ENCODE measurements around the gene MYO9A. TPM values are rescaled to one million over a fixed set of nuclear protein-coding genes. Genes with fewer than 3 reads are reported as not detected.

The MYO9A gene
- total RNA-seq, 1 donor from 2014 or later, result 111 TPM

DNA sequence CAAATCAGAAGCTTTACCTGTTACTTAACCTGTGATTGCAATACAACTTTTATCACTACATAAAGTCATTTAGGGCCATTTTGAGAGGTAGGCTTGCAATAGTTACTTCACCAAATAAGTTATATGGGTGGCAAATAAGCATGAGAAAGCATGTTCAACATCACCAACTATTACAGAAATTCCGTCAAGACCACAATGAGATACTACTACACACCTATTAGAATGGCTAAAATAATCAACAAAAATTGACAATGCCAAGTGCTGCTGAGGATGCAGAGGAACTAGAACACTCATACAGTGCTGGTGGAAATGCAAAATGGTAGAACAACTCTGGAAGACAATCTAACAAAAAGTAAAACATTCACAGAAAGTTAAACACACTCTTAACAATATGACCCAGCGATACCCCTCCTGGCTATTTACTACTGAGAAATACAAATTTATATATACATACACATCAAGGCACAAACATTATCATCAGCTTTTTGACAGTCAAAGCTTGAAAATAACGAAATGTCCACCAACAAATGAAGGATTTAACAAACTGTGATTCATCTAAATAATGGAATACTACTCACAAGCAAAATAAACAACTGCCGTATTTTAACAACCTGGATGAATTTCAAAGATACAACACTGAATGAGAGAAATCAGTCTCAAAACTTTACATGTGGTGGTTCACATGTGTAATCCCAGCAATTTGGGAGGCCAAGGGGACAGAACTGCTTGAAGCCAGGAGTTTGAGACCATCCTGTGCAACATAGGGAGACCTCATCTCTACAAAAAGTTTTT lies 82.9 kb downstream of the MYO9A start:
- peaks cover 2% of the 10 kb centered on the region for H3K4me1 Mint-ChIP-seq (ENCODE audit: low read depth, unreplicated experiment)
- H3K27ac Mint-ChIP-seq (ENCODE audit: unreplicated experiment), result no peak overlapping the region
- no peak overlapping the region for H3K4me3 Mint-ChIP-seq (ENCODE audit: unreplicated experiment)
- TF ChIP-seq, protein P1, sequence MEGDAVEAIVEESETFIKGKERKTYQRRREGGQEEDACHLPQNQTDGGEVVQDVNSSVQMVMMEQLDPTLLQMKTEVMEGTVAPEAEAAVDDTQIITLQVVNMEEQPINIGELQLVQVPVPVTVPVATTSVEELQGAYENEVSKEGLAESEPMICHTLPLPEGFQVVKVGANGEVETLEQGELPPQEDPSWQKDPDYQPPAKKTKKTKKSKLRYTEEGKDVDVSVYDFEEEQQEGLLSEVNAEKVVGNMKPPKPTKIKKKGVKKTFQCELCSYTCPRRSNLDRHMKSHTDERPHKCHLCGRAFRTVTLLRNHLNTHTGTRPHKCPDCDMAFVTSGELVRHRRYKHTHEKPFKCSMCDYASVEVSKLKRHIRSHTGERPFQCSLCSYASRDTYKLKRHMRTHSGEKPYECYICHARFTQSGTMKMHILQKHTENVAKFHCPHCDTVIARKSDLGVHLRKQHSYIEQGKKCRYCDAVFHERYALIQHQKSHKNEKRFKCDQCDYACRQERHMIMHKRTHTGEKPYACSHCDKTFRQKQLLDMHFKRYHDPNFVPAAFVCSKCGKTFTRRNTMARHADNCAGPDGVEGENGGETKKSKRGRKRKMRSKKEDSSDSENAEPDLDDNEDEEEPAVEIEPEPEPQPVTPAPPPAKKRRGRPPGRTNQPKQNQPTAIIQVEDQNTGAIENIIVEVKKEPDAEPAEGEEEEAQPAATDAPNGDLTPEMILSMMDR (IDR thresholded peaks at IDR 0.05; ENCODE audit: partially characterized antibody, unreplicated experiment), result no peak
- no peaks in the 10 kb centered on the region for H3K36me3 Mint-ChIP-seq (ENCODE audit: unreplicated experiment)
- peaks cover 6% of the 10 kb centered on the region for H3K9me3 Mint-ChIP-seq (ENCODE audit: unreplicated experiment)
- DNase-seq, result no peak
- H3K27me3 Mint-ChIP-seq (ENCODE audit: unreplicated experiment), result no peaks in the 10 kb centered on the region

DNA sequence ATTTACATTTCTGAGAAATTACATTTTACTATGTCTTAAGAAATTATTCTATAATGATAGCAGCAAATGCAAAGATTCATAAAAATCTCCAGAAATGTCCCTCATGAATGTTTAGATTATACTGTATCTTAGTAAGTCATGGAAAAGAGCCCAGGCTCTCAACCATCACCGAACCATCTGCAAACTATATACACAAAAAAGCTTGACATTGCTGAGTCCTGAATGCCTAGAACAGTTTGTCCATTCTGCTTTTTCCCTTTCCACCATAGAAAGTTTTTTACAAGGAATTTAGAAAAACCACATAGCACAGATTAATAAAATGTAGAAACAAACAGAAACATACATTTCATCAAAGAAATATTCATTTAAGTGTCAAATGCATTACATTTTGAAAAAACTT lies 83.6 kb downstream of the MYO9A start:
- Mint-ChIP-seq H3K36me3 (ENCODE audit: unreplicated experiment) (no peaks in the 10 kb centered on the region), H3K27ac (ENCODE audit: unreplicated experiment) (no peak overlapping the region), H3K9me3 (ENCODE audit: unreplicated experiment) (peaks cover 6% of the 10 kb centered on the region), H3K4me1 (ENCODE audit: low read depth, unreplicated experiment) (peaks cover 2% of the 10 kb centered on the region), H3K4me3 (ENCODE audit: unreplicated experiment) (no peak overlapping the region), H3K27me3 (ENCODE audit: unreplicated experiment) (no peaks in the 10 kb centered on the region)
- DNase-seq, result no peak
- TF ChIP-seq, protein P1 (IDR thresholded peaks at IDR 0.05; ENCODE audit: partially characterized antibody, unreplicated experiment), result no peak

DNA sequence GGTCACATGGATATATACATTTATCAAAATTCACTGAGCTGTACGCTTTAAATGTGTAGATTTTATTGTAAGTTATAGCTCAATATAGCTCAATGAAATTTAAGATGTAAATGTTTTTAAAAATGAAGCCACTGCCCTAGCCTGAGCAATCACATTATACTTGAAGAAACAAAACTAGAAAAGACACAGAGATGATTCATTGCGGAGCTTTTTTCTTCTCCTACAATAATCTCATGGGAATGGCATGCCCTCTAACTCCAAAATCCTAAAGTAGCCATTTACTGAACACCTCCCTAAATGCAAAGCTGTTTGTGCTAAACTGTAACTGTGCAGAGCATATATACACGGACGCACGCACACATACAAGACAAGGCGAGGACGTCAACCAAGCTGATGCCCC lies 84.2 kb downstream of the MYO9A start:
- TF ChIP-seq, protein P1 (IDR thresholded peaks at IDR 0.05; ENCODE audit: partially characterized antibody, unreplicated experiment), result no peak
- Mint-ChIP-seq H3K4me1 (ENCODE audit: low read depth, unreplicated experiment) (peaks cover 2% of the 10 kb centered on the region), H3K36me3 (ENCODE audit: unreplicated experiment) (no peaks in the 10 kb centered on the region), H3K27ac (ENCODE audit: unreplicated experiment) (no peak overlapping the region), H3K9me3 (ENCODE audit: unreplicated experiment) (peaks cover 6% of the 10 kb centered on the region), H3K27me3 (ENCODE audit: unreplicated experiment) (no peaks in the 10 kb centered on the region), H3K4me3 (ENCODE audit: unreplicated experiment) (no peak overlapping the region)
- DNase-seq, result no peak

DNA sequence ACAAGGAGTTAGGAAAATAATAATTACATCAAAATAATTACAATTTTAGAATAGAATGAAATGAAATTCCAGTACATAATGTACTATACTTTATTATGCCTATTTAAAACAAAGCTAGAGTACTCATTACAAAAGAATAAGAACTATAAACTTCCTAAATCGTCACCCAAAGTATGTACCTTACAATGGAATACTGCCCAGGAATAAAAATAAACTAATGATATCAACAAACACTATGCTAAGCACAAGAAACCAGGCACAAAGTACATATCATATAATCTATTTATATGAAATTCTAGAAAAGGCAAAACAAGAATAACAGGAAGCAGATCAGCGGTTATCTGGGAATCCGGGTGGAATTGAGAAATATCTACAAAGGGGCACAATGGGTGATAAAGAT lies 84.7 kb downstream of the MYO9A start:
- H3K36me3 Mint-ChIP-seq (ENCODE audit: unreplicated experiment), result no peaks in the 10 kb centered on the region
- no peaks in the 10 kb centered on the region for H3K27me3 Mint-ChIP-seq (ENCODE audit: unreplicated experiment)
- peaks cover 2% of the 10 kb centered on the region for H3K4me1 Mint-ChIP-seq (ENCODE audit: low read depth, unreplicated experiment)
- H3K4me3 Mint-ChIP-seq (ENCODE audit: unreplicated experiment), result no peak overlapping the region
- TF ChIP-seq, protein P1 (IDR thresholded peaks at IDR 0.05; ENCODE audit: partially characterized antibody, unreplicated experiment), result no peak
- peaks cover 4% of the 10 kb centered on the region for H3K9me3 Mint-ChIP-seq (ENCODE audit: unreplicated experiment)
- no peak overlapping the region for H3K27ac Mint-ChIP-seq (ENCODE audit: unreplicated experiment)
- no peak for DNase-seq

DNA sequence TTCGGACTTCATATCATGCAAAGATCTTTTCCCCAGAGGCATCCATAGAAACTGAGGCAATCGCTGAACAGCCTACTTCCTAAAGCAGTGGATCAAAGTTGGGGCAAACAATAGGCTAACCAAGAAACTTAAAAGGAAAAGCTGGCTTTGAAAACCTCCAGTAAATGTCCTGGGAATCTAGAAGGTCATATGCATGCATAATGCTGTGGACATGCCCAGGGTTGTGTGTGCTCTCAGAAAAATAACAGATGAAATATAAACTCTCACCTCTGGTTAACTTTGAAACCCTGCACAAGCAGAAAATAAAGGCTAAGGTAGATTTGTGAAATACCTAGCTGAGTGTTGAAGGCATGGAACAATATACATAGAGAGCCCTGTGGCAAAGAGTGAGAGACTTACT lies 96.3 kb downstream of the MYO9A start:
- H3K9me3 Mint-ChIP-seq (ENCODE audit: unreplicated experiment), result peaks cover 6% of the 10 kb centered on the region
- H3K4me1 Mint-ChIP-seq (ENCODE audit: low read depth, unreplicated experiment), result no peaks in the 10 kb centered on the region
- no peak overlapping the region for H3K4me3 Mint-ChIP-seq (ENCODE audit: unreplicated experiment)
- DNase-seq, result no peak
- H3K27me3 Mint-ChIP-seq (ENCODE audit: unreplicated experiment), result no peaks in the 10 kb centered on the region
- H3K27ac Mint-ChIP-seq (ENCODE audit: unreplicated experiment), result no peak overlapping the region
- TF ChIP-seq, protein P1 (IDR thresholded peaks at IDR 0.05; ENCODE audit: partially characterized antibody, unreplicated experiment), result no peak
- peaks cover 11% of the 10 kb centered on the region for H3K36me3 Mint-ChIP-seq (ENCODE audit: unreplicated experiment)
